DOHH2 (cell line): ENCODE measurements around the gene CDHR1.

Experiments
- H3F3A ChIP-seq: fragments of 200-600 bp; sonication (generic), shearing (Covaris generic); 2 replicates; pipeline ENCODE4 v1.6.0; 2016; ENCODE audit warnings: antibody characterized with exemption, mild to moderate bottlenecking; ENCODE audit not compliant: control insufficient read depth, insufficient read depth
- H3K27ac ChIP-seq: fragments of 200-600 bp; sonication (generic); 2 replicates; pipeline ENCODE4 v1.5.1; 2014; ENCODE audit warnings: low read depth, mild to moderate bottlenecking, low read length, moderate library complexity
- H3K27me3 ChIP-seq: fragments of 200-600 bp; sonication (generic); 2 replicates; pipeline ENCODE4 v1.6.1; 2014; ENCODE audit warnings: mild to moderate bottlenecking, low read length, mixed read lengths; ENCODE audit not compliant: control insufficient read depth
- H3K36me3 ChIP-seq: fragments of 200-600 bp; sonication (generic); 2 replicates; pipeline ENCODE4 v1.6.1; 2014; ENCODE audit warnings: mild to moderate bottlenecking, low read length, moderate library complexity, mixed read lengths; ENCODE audit not compliant: control insufficient read depth
- H3K4me1 ChIP-seq: fragments of 200-600 bp; sonication (generic); 2 replicates; pipeline ENCODE4 v1.6.1; 2014; ENCODE audit warnings: mild to moderate bottlenecking, low read length, mixed read lengths; ENCODE audit not compliant: control insufficient read depth
- H3K4me2 ChIP-seq: fragments of 200-600 bp; sonication (generic); 2 replicates; pipeline ENCODE4 v1.6.0; 2014; ENCODE audit warnings: mild to moderate bottlenecking, low read length, moderate library complexity
- H3K4me3 ChIP-seq: fragments of 200-600 bp; sonication (generic); 2 replicates; pipeline ENCODE4 v1.5.1; 2014; ENCODE audit warnings: mild to moderate bottlenecking, low read length, mixed read lengths
- H3K79me2 ChIP-seq: fragments of 200-600 bp; sonication (generic); 2 replicates; pipeline ENCODE4 v1.6.1; 2014; ENCODE audit warnings: mild to moderate bottlenecking, low read length, mixed read lengths; ENCODE audit not compliant: control insufficient read depth
- H3K9me2 ChIP-seq: fragments of 200-600 bp; sonication (generic); replicated peaks from 2 replicates; pipeline ENCODE4 v1.6.1; 2014; ENCODE audit warnings: mild to moderate bottlenecking, low read length, mixed read lengths; ENCODE audit not compliant: control insufficient read depth
- H3K9me3 ChIP-seq: fragments of 200-600 bp; sonication (generic); 2 replicates; pipeline ENCODE4 v1.6.1; 2014; ENCODE audit warnings: antibody characterized with exemption, low read length, mixed read lengths; ENCODE audit not compliant: control insufficient read depth, insufficient read depth
- H4K20me1 ChIP-seq: fragments of 200-600 bp; sonication (generic); 2 replicates; pipeline ENCODE4 v1.6.0; 2014; ENCODE audit warnings: low read depth, mild to moderate bottlenecking, antibody characterized with exemption, low read length, moderate library complexity; ENCODE audit not compliant: control insufficient read depth, insufficient read depth
- CTCF ChIP-seq: fragments of 200-600 bp; sonication (generic); IDR thresholded peaks from one replicate; pipeline ENCODE4 v1.5.1; 2014; ENCODE audit warnings: antibody characterized with exemption, mild to moderate bottlenecking, low read depth, low read length; ENCODE audit not compliant: poor library complexity, severe bottlenecking
- EZH2phosphoT487 ChIP-seq: fragments of 200-600 bp; sonication (generic); IDR thresholded peaks from 2 replicates; pipeline ENCODE4 v1.6.1; 2017; ENCODE audit warnings: borderline replicate concordance, mild to moderate bottlenecking, antibody characterized with exemption, low read length, moderate library complexity, mixed read lengths

The CDHR1 gene

GRCh38 chr10:84247496-84247895, 53.2 kb downstream of the CDHR1 start:
- Histone ChIP-seq H3K27me3 (no peaks in the 10 kb centered on the region), H3K9me2 (no peaks in the 10 kb centered on the region)
- TF ChIP-seq EZH2phosphoT487 (no peak), CTCF (no peak)

GRCh38 chr10:84248794-84249193, 54.5 kb downstream of the CDHR1 start:
- H3K9me2 ChIP-seq = no peaks in the 10 kb centered on the region
- no peaks in the 10 kb centered on the region for H3K4me1 ChIP-seq
- no peaks in the 10 kb centered on the region; the same call in 1 of the 2 replicates for H3K27me3 ChIP-seq
- TF ChIP-seq EZH2phosphoT487 = no peak
- no peak for TF ChIP-seq CTCF
- H3K4me3 ChIP-seq = no peak overlapping the region
- no peaks in the 10 kb centered on the region for H4K20me1 ChIP-seq
- H3F3A ChIP-seq = no peaks in the 10 kb centered on the region
- H3K4me2 ChIP-seq = no peak overlapping the region
- H3K27ac ChIP-seq = no peak overlapping the region
- H3K36me3 ChIP-seq = no peaks in the 10 kb centered on the region
- no peaks in the 10 kb centered on the region for H3K79me2 ChIP-seq
- no peaks in the 10 kb centered on the region for H3K9me3 ChIP-seq

More at GRCh38 chr10:84247496-84247895, 53.2 kb downstream of the CDHR1 start:
- no peaks in the 10 kb centered on the region for H3K79me2 ChIP-seq
- H3K4me2 ChIP-seq = no peak overlapping the region
- H3K27ac ChIP-seq = no peak overlapping the region
- H3F3A ChIP-seq = no peaks in the 10 kb centered on the region
- H3K36me3 ChIP-seq = no peaks in the 10 kb centered on the region
- no peak overlapping the region for H3K4me3 ChIP-seq
- H4K20me1 ChIP-seq = no peaks in the 10 kb centered on the region
- no peaks in the 10 kb centered on the region for H3K9me3 ChIP-seq
- no peaks in the 10 kb centered on the region for H3K4me1 ChIP-seq

- no peak for TF ChIP-seq EZH2phosphoT487
- TF ChIP-seq CTCF = no peak
- H3K36me3 ChIP-seq = no peaks in the 10 kb centered on the region
- no peak overlapping the region for H3K4me3 ChIP-seq
- H3K27me3 ChIP-seq = no peaks in the 10 kb centered on the region; the same call in 1 of the 2 replicates
- H3K4me1 ChIP-seq = no peaks in the 10 kb centered on the region; the same call in 1 of the 2 replicates
- no peaks in the 10 kb centered on the region for H3K79me2 ChIP-seq
- no peaks in the 10 kb centered on the region for H3K9me2 ChIP-seq
- H3K4me2 ChIP-seq = no peak overlapping the region
- H3K9me3 ChIP-seq = no peaks in the 10 kb centered on the region
- no peak overlapping the region for H3K27ac ChIP-seq
- H4K20me1 ChIP-seq = no peaks in the 10 kb centered on the region
- H3F3A ChIP-seq = no peaks in the 10 kb centered on the region
Measured at GRCh38 chr10:84254552-84255478, 60.5 kb downstream of the CDHR1 start.
